T-helper 1 cell (primary cell): ENCODE data around the gene EVC.
"Not testable (repeated sequence)": the region's sequence is repeated elsewhere in the genome, so short reads cannot be mapped to it uniquely, and the experiment has no call there.

Source experiments
- DNase-seq, 5 donors: peaks; one replicate each; pipeline ENCODE4 v3.0.0-alpha.2; 2012 to 2020

EVC gene

GRCh38 chr4:5851637-5852301 is 140.8 kb downstream of the EVC start:
- DNase-seq, result no peak

GRCh38 chr4:5852523-5853202 is 141.7 kb downstream of the EVC start:
- DNase-seq, result no peak

GRCh38 chr4:5854929-5855328 is 143.9 kb downstream of the EVC start:
- no peak for DNase-seq

- not testable (repeated sequence) for DNase-seq
Observed at GRCh38 chr4:5856362-5856761, 145.4 kb downstream of the EVC start.

GRCh38 chr4:5857199-5857598 is 146.2 kb downstream of the EVC start:
- DNase-seq, result no peak

- DNase-seq, result no peak
Observed at GRCh38 chr4:5858020-5858769, 147.2 kb downstream of the EVC start.

GRCh38 chr4:5863461-5864113 is 152.6 kb downstream of the EVC start:
- peak in 1 of 5 donors; percentile 87 for DNase-seq
